Astrocyte (in vitro differentiated cells and primary cell): ENCODE measurements around the gene RAD51AP1. TPM values are rescaled to one million over a fixed set of nuclear protein-coding genes. Genes with fewer than 3 reads are reported as not detected.

Experiments used
- DNase-seq: peaks from one replicate; pipeline ENCODE4 v3.0.0-alpha.2; 2010; ENCODE audit warnings: low read depth
- FAIRE-seq: peaks from 2 replicates; lab custom pipeline; 2011; peaks lifted over from hg19 to GRCh38; lab: Jason Lieb, UNC
- H2AFZ ChIP-seq: 2 replicates; pipeline ENCODE4 v1.6.0; 2012; ENCODE audit warnings: low read depth, low read length, inconsistent platforms
- H3K27ac ChIP-seq: 2 replicates; pipeline ENCODE4 v1.5.1; 2011; ENCODE audit warnings: low read depth, low read length, inconsistent platforms
- H3K27me3 ChIP-seq: 2 replicates; pipeline ENCODE4 v1.6.0; 2011; ENCODE audit warnings: low read length, inconsistent platforms; ENCODE audit not compliant: insufficient read depth
- H3K36me3 ChIP-seq: 2 replicates; pipeline ENCODE4 v1.5.1; 2011; ENCODE audit warnings: low read length, inconsistent platforms; ENCODE audit not compliant: insufficient read depth
- H3K4me1 ChIP-seq: 2 replicates; pipeline ENCODE4 v1.5.1; 2011; ENCODE audit warnings: low read length, inconsistent platforms; ENCODE audit not compliant: insufficient read depth
- H3K4me2 ChIP-seq: 2 replicates; pipeline ENCODE4 v1.6.0; 2012; ENCODE audit warnings: low read length, inconsistent platforms
- H3K4me3 ChIP-seq: 2 replicates; pipeline ENCODE4 v1.5.1; 2011; ENCODE audit warnings: low read depth, mild to moderate bottlenecking, low read length, inconsistent platforms; ENCODE audit not compliant: insufficient read depth
- H3K79me2 ChIP-seq: 2 replicates; pipeline ENCODE4 v1.6.0; 2012; ENCODE audit warnings: mild to moderate bottlenecking, low read length, inconsistent platforms; ENCODE audit not compliant: insufficient read depth
- H3K9ac ChIP-seq: 2 replicates; pipeline ENCODE4 v1.6.0; 2012; ENCODE audit warnings: mild to moderate bottlenecking, low read length, inconsistent platforms
- H3K9me3 ChIP-seq: 2 replicates; pipeline ENCODE4 v1.5.1; 2012; ENCODE audit warnings: low read depth, mild to moderate bottlenecking, low read length, inconsistent platforms; ENCODE audit not compliant: insufficient read depth
- H4K20me1 ChIP-seq: 2 replicates; pipeline ENCODE4 v1.6.0; 2012; ENCODE audit warnings: low read length, inconsistent platforms; ENCODE audit not compliant: insufficient read depth
- H3K27ac Mint-ChIP-seq: one replicate; pipeline ENCODE4 v1.8.0; 2021; ENCODE audit warnings: mild to moderate bottlenecking, mixed read lengths; ENCODE audit not compliant: unreplicated experiment
- H3K27me3 Mint-ChIP-seq: one replicate; pipeline ENCODE4 v1.8.0; 2021; ENCODE audit warnings: low read depth, mixed read lengths; ENCODE audit not compliant: unreplicated experiment
- H3K36me3 Mint-ChIP-seq: one replicate; pipeline ENCODE4 v1.8.0; 2021; ENCODE audit warnings: low read depth, mixed read lengths; ENCODE audit not compliant: unreplicated experiment
- H3K4me1 Mint-ChIP-seq: one replicate; pipeline ENCODE4 v1.8.0; 2021; ENCODE audit warnings: low read depth, mixed read lengths; ENCODE audit not compliant: unreplicated experiment
- H3K4me3 Mint-ChIP-seq: one replicate; pipeline ENCODE4 v1.8.0; 2021; ENCODE audit warnings: mild to moderate bottlenecking, moderate library complexity, mixed read lengths; ENCODE audit not compliant: unreplicated experiment
- H3K9me3 Mint-ChIP-seq: one replicate; pipeline ENCODE4 v1.8.0; 2021; ENCODE audit warnings: mild to moderate bottlenecking, mixed read lengths; ENCODE audit not compliant: unreplicated experiment
- EZH2 ChIP-seq: IDR thresholded peaks from 2 replicates; pipeline ENCODE4 v1.6.1; 2012; ENCODE audit warnings: mild to moderate bottlenecking, low read length, inconsistent platforms; ENCODE audit not compliant: insufficient read depth
- total RNA-seq: library from RNA; stranded (reverse); gene quantifications from 2 replicates; pipeline ENCODE4 v1.2.1, GENCODE V29; 2021
- TF ChIP-seq, protein P1 (sequence below): IDR thresholded peaks from 2 replicates; pipeline ENCODE4 v1.5.1; 2011; ENCODE audit warnings: low read depth, mild to moderate bottlenecking, inconsistent platforms, low read length, moderate library complexity; ENCODE audit not compliant: insufficient read depth

RAD51AP1 gene
- total RNA-seq, 1 donor from 2014 or later: 5.3 TPM

DNA sequence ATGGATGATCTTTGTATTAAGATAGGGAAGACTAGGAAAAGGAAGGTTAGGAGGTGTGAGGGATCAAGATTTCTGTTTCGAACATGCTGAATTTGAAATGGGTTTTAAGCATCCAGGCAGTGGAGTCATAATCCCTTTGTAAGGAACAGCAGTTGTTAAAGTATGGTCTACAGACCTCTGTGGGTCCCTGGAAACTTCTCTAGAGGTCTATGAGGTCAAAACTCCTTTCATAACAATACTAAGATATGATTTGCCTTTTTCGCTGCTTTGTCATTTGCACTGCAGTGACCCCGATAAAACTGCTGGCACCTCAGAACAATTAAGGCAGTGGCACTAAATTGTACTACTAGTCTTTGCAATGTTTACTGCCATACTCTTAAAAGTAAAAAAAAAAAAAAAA is 1.5 kb downstream of the RAD51AP1 start:
- peaks cover 7% of the 10 kb centered on the region for H3K4me1 Mint-ChIP-seq
- no peaks in the 10 kb centered on the region for H3K36me3 Mint-ChIP-seq
- no peaks in the 10 kb centered on the region for H3K4me1 ChIP-seq
- FAIRE-seq (no peak), DNase-seq (no peak)
- H3K4me2 ChIP-seq: peak overlapping the region; percentile 90
- H3K27me3 Mint-ChIP-seq: no peaks in the 10 kb centered on the region
- TF ChIP-seq, protein P1, sequence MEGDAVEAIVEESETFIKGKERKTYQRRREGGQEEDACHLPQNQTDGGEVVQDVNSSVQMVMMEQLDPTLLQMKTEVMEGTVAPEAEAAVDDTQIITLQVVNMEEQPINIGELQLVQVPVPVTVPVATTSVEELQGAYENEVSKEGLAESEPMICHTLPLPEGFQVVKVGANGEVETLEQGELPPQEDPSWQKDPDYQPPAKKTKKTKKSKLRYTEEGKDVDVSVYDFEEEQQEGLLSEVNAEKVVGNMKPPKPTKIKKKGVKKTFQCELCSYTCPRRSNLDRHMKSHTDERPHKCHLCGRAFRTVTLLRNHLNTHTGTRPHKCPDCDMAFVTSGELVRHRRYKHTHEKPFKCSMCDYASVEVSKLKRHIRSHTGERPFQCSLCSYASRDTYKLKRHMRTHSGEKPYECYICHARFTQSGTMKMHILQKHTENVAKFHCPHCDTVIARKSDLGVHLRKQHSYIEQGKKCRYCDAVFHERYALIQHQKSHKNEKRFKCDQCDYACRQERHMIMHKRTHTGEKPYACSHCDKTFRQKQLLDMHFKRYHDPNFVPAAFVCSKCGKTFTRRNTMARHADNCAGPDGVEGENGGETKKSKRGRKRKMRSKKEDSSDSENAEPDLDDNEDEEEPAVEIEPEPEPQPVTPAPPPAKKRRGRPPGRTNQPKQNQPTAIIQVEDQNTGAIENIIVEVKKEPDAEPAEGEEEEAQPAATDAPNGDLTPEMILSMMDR: no peak
- no peak for TF ChIP-seq EZH2
- no peak overlapping the region for H2AFZ ChIP-seq
- no peaks in the 10 kb centered on the region for H3K9me3 Mint-ChIP-seq
- H3K4me3 ChIP-seq: peak overlapping the region; percentile 100
- H3K36me3 ChIP-seq: peaks cover 3% of the 10 kb centered on the region
- no peaks in the 10 kb centered on the region for H3K9me3 ChIP-seq
- H3K27ac ChIP-seq: no peak overlapping the region
- H3K9ac ChIP-seq: peak overlapping the region; percentile 99
- no peaks in the 10 kb centered on the region for H3K27me3 ChIP-seq
- no peaks in the 10 kb centered on the region for H4K20me1 ChIP-seq
- H3K27ac Mint-ChIP-seq: no peak overlapping the region
- H3K4me3 Mint-ChIP-seq: peak overlapping the region; percentile 55
- H3K79me2 ChIP-seq: peaks cover 59% of the 10 kb centered on the region

DNA sequence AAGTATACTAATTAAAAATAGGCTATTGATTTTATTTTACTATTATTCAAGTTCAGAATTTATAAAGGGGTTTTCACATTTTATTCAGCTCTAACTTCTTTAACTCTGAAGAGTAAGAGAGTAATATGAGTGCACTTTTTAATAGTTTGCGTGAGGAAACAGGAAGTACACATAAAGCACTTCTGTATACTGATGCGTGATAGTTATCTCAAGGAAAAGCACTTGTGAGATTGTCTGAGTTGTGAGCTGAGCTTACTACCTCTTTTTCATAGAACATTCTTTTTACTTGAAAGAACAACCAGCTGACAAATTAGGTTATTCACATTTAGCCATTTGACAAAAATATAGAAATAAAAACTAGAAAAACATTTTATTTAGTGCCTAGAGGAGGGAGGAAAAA is 1.9 kb downstream of the RAD51AP1 start:
- DNase-seq (no peak), FAIRE-seq (no peak)
- H3K9me3 Mint-ChIP-seq: no peaks in the 10 kb centered on the region

DNA sequence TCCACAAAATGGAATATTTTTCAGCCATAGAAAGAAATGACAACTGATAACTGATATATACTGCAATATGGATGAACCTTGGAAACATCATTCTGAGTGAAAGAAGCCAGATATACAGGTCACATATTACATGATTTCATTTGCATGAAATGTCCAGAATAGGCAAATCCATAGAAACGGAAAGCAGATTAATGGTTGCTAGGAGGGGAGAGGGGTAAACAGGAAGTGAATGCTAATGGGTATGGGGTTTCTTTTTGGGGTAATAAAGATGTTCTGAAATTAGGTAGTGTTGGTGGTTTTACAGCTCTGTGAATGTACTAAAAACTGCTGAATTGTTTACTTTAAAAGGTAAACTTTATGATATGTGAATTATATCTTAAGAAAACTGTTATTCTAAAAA is 6.5 kb downstream of the RAD51AP1 start:
- H4K20me1 ChIP-seq: no peaks in the 10 kb centered on the region
- H3K4me3 ChIP-seq: no peak overlapping the region
- no peak for FAIRE-seq
- H3K9ac ChIP-seq: no peak overlapping the region
- H3K27me3 Mint-ChIP-seq: no peaks in the 10 kb centered on the region
- no peaks in the 10 kb centered on the region for H3K36me3 Mint-ChIP-seq
- peaks cover 5% of the 10 kb centered on the region for H3K36me3 ChIP-seq
- no peak overlapping the region for H3K27ac Mint-ChIP-seq
- no peak for TF ChIP-seq EZH2
- TF ChIP-seq, protein P1: no peak
- H3K4me3 Mint-ChIP-seq: no peak overlapping the region
- H3K4me1 ChIP-seq: no peaks in the 10 kb centered on the region
- no peak overlapping the region for H3K27ac ChIP-seq
- no peak overlapping the region for H2AFZ ChIP-seq
- H3K9me3 Mint-ChIP-seq: no peaks in the 10 kb centered on the region
- no peaks in the 10 kb centered on the region for H3K4me1 Mint-ChIP-seq
- no peak overlapping the region for H3K4me2 ChIP-seq
- H3K27me3 ChIP-seq: no peaks in the 10 kb centered on the region
- no peak for DNase-seq
- H3K79me2 ChIP-seq: peaks cover 18% of the 10 kb centered on the region
- H3K9me3 ChIP-seq: no peaks in the 10 kb centered on the region

More for the DNA sequence above, 1.9 kb downstream of the RAD51AP1 start:
- TF ChIP-seq EZH2: no peak
- TF ChIP-seq, protein P1: no peak
- H3K79me2 ChIP-seq: peaks cover 59% of the 10 kb centered on the region
- H3K9ac ChIP-seq: no peak overlapping the region
- no peak overlapping the region for H3K27ac Mint-ChIP-seq
- no peaks in the 10 kb centered on the region for H3K36me3 Mint-ChIP-seq
- peaks cover 7% of the 10 kb centered on the region for H3K4me1 Mint-ChIP-seq
- no peak overlapping the region for H2AFZ ChIP-seq
- no peak overlapping the region for H3K4me3 Mint-ChIP-seq
- no peaks in the 10 kb centered on the region for H3K4me1 ChIP-seq
- peaks cover 3% of the 10 kb centered on the region for H3K36me3 ChIP-seq
- H3K9me3 ChIP-seq: no peaks in the 10 kb centered on the region
- H3K4me2 ChIP-seq: no peak overlapping the region
- H3K27me3 ChIP-seq: no peaks in the 10 kb centered on the region
- H3K27ac ChIP-seq: no peak overlapping the region
- no peaks in the 10 kb centered on the region for H4K20me1 ChIP-seq
- no peak overlapping the region for H3K4me3 ChIP-seq
- no peaks in the 10 kb centered on the region for H3K27me3 Mint-ChIP-seq
